Amniotic stem cell (primary cell): Measurements from ENCODE around the gene STARD10.
A peak's percentile ranks its signal among the peaks of the same experiment; 100 is the strongest.
"Not testable (repeated sequence)": the region's sequence is repeated elsewhere in the genome, so short reads cannot be mapped to it uniquely, and the experiment has no call there.

Source experiments
- DNase-seq: peaks from one replicate; lab custom pipeline; 2025; lab: John Stamatoyannopoulos, UW

The STARD10 gene

GRCh38 chr11:72793425-72794367, at the start of gene STARD10:
Gene STARD10, minus strand, starts transcription at chr11:72794047. Its CDS starts 12,866 bp downstream, at chr11:72781181.
- peak; percentile 95 for DNase-seq

- no peak for DNase-seq
These were observed 48.9 kb upstream of the STARD10 start for GRCh38 chr11:72842653-72843330.

GRCh38 chr11:72842126-72842525, 48.3 kb upstream of the STARD10 start:
- no peak for DNase-seq

GRCh38 chr11:72841397-72841796, 47.5 kb upstream of the STARD10 start:
- DNase-seq: no peak

- no peak for DNase-seq
These were observed 46.9 kb upstream of the STARD10 start for GRCh38 chr11:72840780-72841179.

- DNase-seq: no peak
These were observed 45.0 kb upstream of the STARD10 start for GRCh38 chr11:72838691-72839305.

GRCh38 chr11:72836111-72836510, 42.3 kb upstream of the STARD10 start:
- no peak for DNase-seq

GRCh38 chr11:72834905-72835304, 41.1 kb upstream of the STARD10 start:
- no peak for DNase-seq

GRCh38 chr11:72833811-72834493, 40.1 kb upstream of the STARD10 start:
- DNase-seq: no peak

GRCh38 chr11:72833083-72833733, 39.4 kb upstream of the STARD10 start:
- DNase-seq: no peak

- DNase-seq: no peak
These were observed 38.6 kb upstream of the STARD10 start for GRCh38 chr11:72832301-72833082.

GRCh38 chr11:72831521-72832300, 37.9 kb upstream of the STARD10 start:
- peak; percentile 34 for DNase-seq

- no peak for DNase-seq
These were observed 36.2 kb upstream of the STARD10 start for GRCh38 chr11:72829884-72830533.

- DNase-seq: no peak
These were observed 35.3 kb upstream of the STARD10 start for GRCh38 chr11:72829178-72829577.

- DNase-seq: no peak
These were observed 34.9 kb upstream of the STARD10 start for GRCh38 chr11:72828692-72829101.

- DNase-seq: no peak
These were observed 34.3 kb upstream of the STARD10 start for GRCh38 chr11:72828081-72828567.

GRCh38 chr11:72827656-72828055, 33.8 kb upstream of the STARD10 start:
- not testable (repeated sequence) for DNase-seq

GRCh38 chr11:72826942-72827480, 33.2 kb upstream of the STARD10 start:
- DNase-seq: no peak
